ENCODE results near the gene PHRF1. TPM values are rescaled to one million over a fixed set of nuclear protein-coding genes. Genes with fewer than 3 reads are reported as not detected.
A peak's percentile ranks its signal among the peaks of the same experiment; 100 is the strongest.

PHRF1 gene
- total and polyA plus RNA-seq, 2 donors from 2014 or later, result 7.5 to 30.9 TPM

DNA sequence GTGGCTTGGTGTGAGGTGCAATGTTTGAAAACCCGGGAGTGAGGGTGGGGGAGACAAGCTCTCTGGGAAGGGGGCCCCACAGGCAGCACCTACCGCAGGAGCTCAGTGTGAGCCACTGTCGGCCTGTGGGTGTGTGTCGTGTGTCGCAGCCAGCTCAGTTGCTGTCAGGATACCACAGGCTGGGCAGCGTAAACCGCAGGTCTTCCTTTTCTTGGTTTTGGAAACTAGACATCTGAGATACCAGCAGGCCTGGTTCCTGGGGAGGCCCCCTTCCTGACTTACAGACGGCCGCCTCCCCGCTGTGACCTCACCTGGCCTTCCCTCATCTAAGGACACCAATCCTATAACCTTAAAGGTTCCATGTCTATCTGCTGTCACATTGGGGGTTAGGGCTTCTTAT lies 20.1 kb downstream of the PHRF1 start:
- no peak for DNase-seq
- intact Hi-C loops (cut with DNase I), result no loop called here
- Histone ChIP-seq H3K36me3 (ENCODE audit: control insufficient read depth in 2 of 3, insufficient read depth in 3 of 3, low read length in 3 of 3) (peaks cover 0 to 42% (median 22%) of the 10 kb centered on the region in 3 donors), H3K27me3 (ENCODE audit: control insufficient read depth, insufficient read depth, low read length) (no peaks in the 10 kb centered on the region), H3K9me3 (ENCODE audit: control insufficient read depth in 2 of 3, insufficient read depth in 1 of 3, low read length in 3 of 3) (no peaks in the 10 kb centered on the region), H3K9ac (ENCODE audit: low read length in 3 of 3) (no peak overlapping the region), H3K27ac (ENCODE audit: low read depth in 2 of 2, low read length in 2 of 2) (no peak overlapping the region), H3K4me3 (ENCODE audit: low read length in 3 of 3) (no peak overlapping the region), H3K4me1 (ENCODE audit: control insufficient read depth in 2 of 3, insufficient read depth in 2 of 3, low read depth in 1 of 3, low read length in 3 of 3) (no peaks in the 10 kb centered on the region)
- TF ChIP-seq, protein P1, sequence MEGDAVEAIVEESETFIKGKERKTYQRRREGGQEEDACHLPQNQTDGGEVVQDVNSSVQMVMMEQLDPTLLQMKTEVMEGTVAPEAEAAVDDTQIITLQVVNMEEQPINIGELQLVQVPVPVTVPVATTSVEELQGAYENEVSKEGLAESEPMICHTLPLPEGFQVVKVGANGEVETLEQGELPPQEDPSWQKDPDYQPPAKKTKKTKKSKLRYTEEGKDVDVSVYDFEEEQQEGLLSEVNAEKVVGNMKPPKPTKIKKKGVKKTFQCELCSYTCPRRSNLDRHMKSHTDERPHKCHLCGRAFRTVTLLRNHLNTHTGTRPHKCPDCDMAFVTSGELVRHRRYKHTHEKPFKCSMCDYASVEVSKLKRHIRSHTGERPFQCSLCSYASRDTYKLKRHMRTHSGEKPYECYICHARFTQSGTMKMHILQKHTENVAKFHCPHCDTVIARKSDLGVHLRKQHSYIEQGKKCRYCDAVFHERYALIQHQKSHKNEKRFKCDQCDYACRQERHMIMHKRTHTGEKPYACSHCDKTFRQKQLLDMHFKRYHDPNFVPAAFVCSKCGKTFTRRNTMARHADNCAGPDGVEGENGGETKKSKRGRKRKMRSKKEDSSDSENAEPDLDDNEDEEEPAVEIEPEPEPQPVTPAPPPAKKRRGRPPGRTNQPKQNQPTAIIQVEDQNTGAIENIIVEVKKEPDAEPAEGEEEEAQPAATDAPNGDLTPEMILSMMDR (IDR thresholded peaks at IDR 0.05; ENCODE audit: borderline replicate concordance, extremely low read depth, insufficient read depth), result no peak
- FAIRE-seq, result no peak

DNA sequence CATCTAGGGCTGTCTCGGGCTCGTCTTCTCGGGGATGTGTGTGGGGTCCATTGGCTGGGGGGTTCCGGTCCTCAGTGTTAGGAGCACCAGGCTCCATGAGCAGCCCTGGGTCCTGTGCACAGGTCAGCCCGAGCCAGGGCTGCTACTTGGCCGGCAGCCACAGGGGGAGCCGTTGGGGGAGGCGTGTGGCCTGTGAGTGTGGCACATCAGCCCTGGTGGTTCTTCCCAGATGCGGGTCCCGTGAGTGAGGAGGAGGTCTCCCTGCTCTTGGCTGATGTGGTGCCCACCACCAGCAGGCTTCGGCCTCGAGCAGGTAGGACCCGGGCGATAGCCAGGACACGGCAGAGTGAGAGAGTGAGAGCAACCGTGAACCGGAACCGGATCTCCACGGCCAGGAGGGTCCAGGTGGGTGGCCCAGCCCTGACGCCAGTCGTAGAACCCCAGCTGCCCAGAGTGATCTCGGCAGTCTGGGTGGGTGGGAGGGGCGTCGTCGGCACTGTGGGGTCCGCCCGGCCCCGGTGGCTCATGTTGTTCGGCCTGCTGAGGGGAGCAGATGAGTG lies 21.0 kb downstream of the PHRF1 start:
- H3K9me3 ChIP-seq (ENCODE audit: control insufficient read depth in 2 of 3, insufficient read depth in 1 of 3, low read length in 3 of 3), result no peaks in the 10 kb centered on the region
- peaks cover 0 to 42% (median 25%) of the 10 kb centered on the region in 3 donors for H3K36me3 ChIP-seq (ENCODE audit: control insufficient read depth in 2 of 3, insufficient read depth in 3 of 3, low read length in 3 of 3)
- DNase-seq, result no peak
- no peaks in the 10 kb centered on the region for H3K27me3 ChIP-seq (ENCODE audit: control insufficient read depth, insufficient read depth, low read length)
- H3K9ac ChIP-seq (ENCODE audit: low read length in 3 of 3), result no peak overlapping the region
- no peak overlapping the region for H3K4me3 ChIP-seq (ENCODE audit: low read length in 3 of 3)
- intact Hi-C loops (cut with DNase I), result no loop called here
- H3K4me1 ChIP-seq (ENCODE audit: control insufficient read depth in 2 of 3, insufficient read depth in 2 of 3, low read depth in 1 of 3, low read length in 3 of 3), result no peaks in the 10 kb centered on the region
- TF ChIP-seq, protein P1 (IDR thresholded peaks at IDR 0.05; ENCODE audit: borderline replicate concordance, extremely low read depth, insufficient read depth), result no peak
- FAIRE-seq, result no peak
- no peak overlapping the region for H3K27ac ChIP-seq (ENCODE audit: low read depth in 2 of 2, low read length in 2 of 2)

DNA sequence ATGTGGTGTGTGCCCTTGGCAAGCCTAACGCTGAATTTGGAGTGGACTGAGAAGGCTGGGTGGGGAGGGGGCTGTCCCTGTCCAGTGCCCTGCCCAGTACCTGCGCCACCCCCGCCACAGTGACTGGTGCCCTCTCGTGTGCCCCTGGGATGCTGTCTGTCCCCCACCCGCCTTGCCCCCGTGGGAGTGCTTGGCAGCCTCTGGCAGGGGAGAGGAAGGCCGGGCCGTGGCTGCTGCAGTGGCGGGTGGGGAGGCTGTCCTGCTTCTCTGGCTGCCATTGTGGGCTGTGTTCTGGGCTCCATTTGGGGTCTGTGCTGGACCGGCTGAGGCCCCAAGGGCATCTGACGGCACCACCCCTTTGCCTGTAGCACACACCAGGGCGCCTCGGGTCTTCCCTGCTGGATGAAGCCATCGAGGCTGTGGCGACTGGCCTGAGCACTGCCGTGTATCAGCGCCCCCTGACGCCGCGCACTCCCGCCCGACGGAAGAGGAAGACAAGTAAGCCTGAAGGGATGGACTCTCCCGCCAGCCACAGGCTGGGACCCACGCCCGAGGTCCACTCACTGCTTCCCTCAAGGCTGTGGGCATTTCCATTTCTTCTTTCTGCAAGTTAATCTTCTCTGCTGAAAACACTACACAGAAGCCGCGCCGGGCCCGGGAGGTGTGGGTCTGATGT lies 21.9 kb downstream of the PHRF1 start:
- intact Hi-C loops (cut with DNase I), result no loop called here
- no peak overlapping the region for H3K4me3 ChIP-seq (ENCODE audit: low read length in 3 of 3)
- H3K9ac ChIP-seq (ENCODE audit: low read length in 3 of 3), result no peak overlapping the region
- FAIRE-seq (no peak), DNase-seq (peak in 1 of 5 donors; percentile 33)
- no peaks in the 10 kb centered on the region for H3K9me3 ChIP-seq (ENCODE audit: control insufficient read depth in 2 of 3, insufficient read depth in 1 of 3, low read length in 3 of 3)
- no peak overlapping the region for H3K27ac ChIP-seq (ENCODE audit: low read depth in 2 of 2, low read length in 2 of 2)
- H3K4me1 ChIP-seq (ENCODE audit: control insufficient read depth in 2 of 3, insufficient read depth in 2 of 3, low read depth in 1 of 3, low read length in 3 of 3), result no peaks in the 10 kb centered on the region
- no peaks in the 10 kb centered on the region for H3K27me3 ChIP-seq (ENCODE audit: control insufficient read depth, insufficient read depth, low read length)
- H3K36me3 ChIP-seq (ENCODE audit: control insufficient read depth in 2 of 3, insufficient read depth in 3 of 3, low read length in 3 of 3), result peaks cover 0 to 37% (median 17%) of the 10 kb centered on the region in 3 donors
- TF ChIP-seq, protein P1 (IDR thresholded peaks at IDR 0.05; ENCODE audit: borderline replicate concordance, extremely low read depth, insufficient read depth), result no peak

Measured in kidney (tissue), 14 donors.